Endothelial cell of umbilical vein (primary cell): ENCODE measurements around the gene TIMD4. TPM values are rescaled to one million over a fixed set of nuclear protein-coding genes. Genes with fewer than 3 reads are reported as not detected.

Source experiments
- BruUV-seq: library from RNA; stranded (reverse); fragments of 400-500 nt; replicated peaks from 2 replicates; lab custom pipeline; 2021; lab: Mats Ljungman, UMichigan
- CTCF ChIA-PET: fragments of 300-600, 350-600 bp; sonication (Branson Sonifier 250); formaldehyde crosslinking; loops from one replicate; lab custom pipeline; 2021; ENCODE audit warnings: antibody characterized with exemption, inconsistent platforms; lab: Charles Lee
- POLR2A ChIA-PET: fragments of 300-600, 350-600 bp; sonication (Branson Sonifier 250); formaldehyde crosslinking; loops from one replicate; lab custom pipeline; 2021; ENCODE audit warnings: antibody characterized with exemption, inconsistent platforms; lab: Charles Lee
- DNase-seq: peaks from one replicate; pipeline ENCODE4 v3.0.0-alpha.2; 2011; ENCODE audit warnings: low read depth, low spot score
- FAIRE-seq: peaks from 2 replicates; lab custom pipeline; 2011; peaks lifted over from hg19 to GRCh38; lab: Jason Lieb, UNC
- H2AFZ ChIP-seq: 2 replicates; pipeline ENCODE4 v1.6.0; 2012; ENCODE audit warnings: low read depth, low read length, control low read depth, inconsistent platforms
- H3K27ac ChIP-seq: 2 replicates; pipeline ENCODE4 v1.5.1; 2011; ENCODE audit warnings: low read depth, mild to moderate bottlenecking, control low read depth, low read length, moderate library complexity; ENCODE audit not compliant: insufficient read depth
- H3K27me3 ChIP-seq, 2 experiments: 2 replicates each; pipeline versions ENCODE4 v1.6.0 to v1.6.1; 2011; ENCODE audit warnings: low read length in 2 of 2, mixed read lengths in 1 of 2; ENCODE audit not compliant: control insufficient read depth in 2 of 2, insufficient read depth in 2 of 2
- H3K36me3 ChIP-seq, 2 experiments: 2 replicates in 1 of 2; 3 replicates in 1 of 2; pipeline ENCODE4 v1.5.1; 2011; ENCODE audit warnings: low read length in 2 of 2, mild to moderate bottlenecking in 1 of 2, moderate library complexity in 1 of 2; ENCODE audit not compliant: control insufficient read depth in 2 of 2, insufficient read depth in 2 of 2; ENCODE audit errors: extremely low read depth in 1 of 2
- H3K4me1 ChIP-seq: 3 replicates; pipeline ENCODE4 v1.5.1; 2011; ENCODE audit warnings: mild to moderate bottlenecking, low read length; ENCODE audit not compliant: control insufficient read depth, insufficient read depth; ENCODE audit errors: extremely low read depth
- H3K4me2 ChIP-seq: 2 replicates; pipeline ENCODE4 v1.6.1; 2011; ENCODE audit warnings: low read length, control low read depth, mixed read lengths; ENCODE audit not compliant: insufficient read depth
- H3K4me3 ChIP-seq, 3 experiments: fragments of 200-600 bp in 1 of 3; sonication (generic), shearing (Covaris generic) in 1 of 3; replicated peaks in 1 of 3; 2 replicates each; pipeline ENCODE4 v1.5.1; 2011 to 2016; ENCODE audit warnings: control low read depth in 3 of 3, low read length in 3 of 3, mild to moderate bottlenecking in 2 of 3, inconsistent platforms in 1 of 3, low read depth in 1 of 3, moderate library complexity in 1 of 3; ENCODE audit not compliant: insufficient read depth in 1 of 3
- H3K79me2 ChIP-seq: 2 replicates; pipeline ENCODE4 v1.6.0; 2012; ENCODE audit warnings: low read length, inconsistent platforms; ENCODE audit not compliant: control insufficient read depth, insufficient read depth
- H3K9ac ChIP-seq: replicated peaks from 2 replicates; pipeline ENCODE3; 2011; ENCODE audit warnings: low read length, control low read depth; ENCODE audit not compliant: insufficient read depth; ENCODE audit errors: extremely low read depth
- H3K9me1 ChIP-seq: replicated peaks from 3 replicates; pipeline ENCODE4 v1.6.0; 2011; ENCODE audit warnings: mild to moderate bottlenecking, low read length; ENCODE audit not compliant: control insufficient read depth, insufficient read depth; ENCODE audit errors: extremely low read depth
- H3K9me3 ChIP-seq: replicated peaks from 2 replicates; pipeline ENCODE4 v1.5.1; 2012; ENCODE audit warnings: low read length, inconsistent platforms; ENCODE audit not compliant: control insufficient read depth, insufficient read depth
- H4K20me1 ChIP-seq: replicated peaks from 2 replicates; pipeline ENCODE3; 2011; ENCODE audit warnings: mild to moderate bottlenecking, low read length; ENCODE audit not compliant: control insufficient read depth, insufficient read depth; ENCODE audit errors: extremely low read depth
- CTCF ChIP-seq, 2 donors: IDR thresholded peaks; 1 replicate in 1 of 2; 2 replicates in 1 of 2; pipeline ENCODE4 v1.5.1; 2011; ENCODE audit warnings: low read length in 2 of 2, mild to moderate bottlenecking in 2 of 2, moderate library complexity in 2 of 2, control low read depth in 1 of 2, inconsistent platforms in 1 of 2, low read depth in 1 of 2; ENCODE audit not compliant: insufficient read depth in 1 of 2; ENCODE audit errors: extremely low read depth in 1 of 2
- EZH2 ChIP-seq: IDR thresholded peaks from 2 replicates; pipeline ENCODE4 v1.6.1; 2012; ENCODE audit warnings: borderline replicate concordance, low read depth, mild to moderate bottlenecking, moderate library complexity, low read length, inconsistent platforms; ENCODE audit not compliant: severe bottlenecking
- FOS ChIP-seq: IDR thresholded peaks from 2 replicates; pipeline ENCODE4 v1.6.1; 2011; ENCODE audit warnings: mild to moderate bottlenecking, low read length, moderate library complexity, borderline replicate concordance; ENCODE audit not compliant: insufficient read depth
- GATA2 ChIP-seq: IDR thresholded peaks from 2 replicates; pipeline ENCODE4 v1.7.0; 2011; ENCODE audit warnings: low read depth, mild to moderate bottlenecking, moderate library complexity, mixed read lengths, low read length; ENCODE audit not compliant: insufficient read length, insufficient read depth
- JUN ChIP-seq: IDR thresholded peaks from 2 replicates; pipeline ENCODE4 v1.6.1; 2011; ENCODE audit warnings: borderline replicate concordance, low read depth; ENCODE audit not compliant: insufficient read length, insufficient read depth
- MAX ChIP-seq: IDR thresholded peaks from 2 replicates; pipeline ENCODE4 v1.6.1; 2011; ENCODE audit not compliant: insufficient read depth, insufficient read length
- MYC ChIP-seq: IDR thresholded peaks from one replicate; pipeline ENCODE4 v1.6.1; 2011; ENCODE audit warnings: mild to moderate bottlenecking, low read depth, low read length
- POLR2A ChIP-seq: IDR thresholded peaks from 2 replicates; pipeline ENCODE4 v1.6.1; 2012; ENCODE audit warnings: low read depth, mild to moderate bottlenecking, control low read depth, low read length
- POLR2AphosphoS5 ChIP-seq: IDR thresholded peaks from 2 replicates; pipeline ENCODE4 v1.6.1; 2012; ENCODE audit warnings: low read depth, mild to moderate bottlenecking, control low read depth, low read length, moderate library complexity; ENCODE audit not compliant: insufficient read depth
- dilution Hi-C: fragments of 300-500 bp; cut with MboI; formaldehyde crosslinking; loops from one replicate; pipeline ENCODE4 v1.15.0; 2019; ENCODE audit warnings: low sequenced_read_pairs; ENCODE audit not compliant: extremely low pct_ligation_motif_present
- intact Hi-C: fragments of 100-400 bp; cut with micrococcal nuclease; formaldehyde crosslinking; loops from one replicate; pipeline ENCODE4 v1.10.0; 2022
- polyA plus RNA-seq, 4 experiments: library from polyadenylated mRNA; depleted of rRNA in 3 of 4; stranded (reverse) in 3 of 4; unstranded in 1 of 4; fragments of >200 nt; gene quantifications; 2 replicates each; pipeline versions ENCODE4 v1.2.1 to v1.2.3, GENCODE V29; 2011 to 2012; ENCODE audit warnings: missing spikeins in 1 of 4
- total RNA-seq: library from RNA; stranded (reverse); gene quantifications from 2 replicates; pipeline ENCODE4 v1.2.3, GENCODE V29; 2021

The TIMD4 gene
- total and polyA plus RNA-seq, 2 donors (not counting 3 experiments of a cell fraction or from before 2014, with no cell fraction given): not detected

GRCh38 chr5:156984064-156984463, 21.0 kb upstream of the TIMD4 start:
- Histone ChIP-seq H3K4me1 (no peaks in the 10 kb centered on the region), H2AFZ (no peak overlapping the region), H3K36me3 (no peaks in the 10 kb centered on the region), H3K4me3 (no peak overlapping the region), H3K9me3 (no peaks in the 10 kb centered on the region), H3K27ac (no peak overlapping the region), H3K4me2 (no peak overlapping the region), H3K9me1 (no peaks in the 10 kb centered on the region), H3K9ac (no peak overlapping the region), H3K79me2 (no peaks in the 10 kb centered on the region), H4K20me1 (no peaks in the 10 kb centered on the region), H3K27me3 (no peaks in the 10 kb centered on the region)
- CTCF ChIA-PET: no interaction called here
- dilution Hi-C loops (no loop called here), intact Hi-C loops (no loop called here)
- DNase-seq (no peak), FAIRE-seq (no peak)
- TF ChIP-seq MYC: no peak
- no peak for TF ChIP-seq CTCF (IDR thresholded peaks at IDR 0.05; ENCODE audit: extremely low read depth in 1 of 2, insufficient read depth in 1 of 2, low read depth in 1 of 2, low read length in 2 of 2)
- no peak for TF ChIP-seq GATA2
- TF ChIP-seq FOS: no peak
- no peak for TF ChIP-seq MAX
- TF ChIP-seq JUN: no peak
- TF ChIP-seq POLR2A: no peak
- no peak for TF ChIP-seq EZH2
- TF ChIP-seq POLR2AphosphoS5: no peak
- POLR2A ChIA-PET: no interaction called here
- no TSS peak for BruUV-seq
